Measurements from ENCODE around the gene MAML2. TPM values are rescaled to one million over a fixed set of nuclear protein-coding genes. Genes with fewer than 3 reads are reported as not detected.

Gene MAML2
- total RNA-seq, 2 experiments from 2014 or later, result 0.15 to 1.0 TPM

GRCh38 chr11:96178049-96178886 is 164.7 kb downstream of the MAML2 start:
- no peak overlapping the region for H3K27ac ChIP-seq (ENCODE audit: low read depth, low read length, poor library complexity, severe bottlenecking)
- no peaks in the 10 kb centered on the region for H3K36me3 ChIP-seq (ENCODE audit: insufficient read depth, low read length)
- H4K20me1 ChIP-seq (ENCODE audit: insufficient read depth, low read length), result no peaks in the 10 kb centered on the region
- TF ChIP-seq EZH2phosphoT487 (IDR thresholded peaks at IDR 0.05; ENCODE audit: borderline replicate concordance, low read depth, low read length) (no peak), CTCF (conservative IDR thresholded peaks at IDR 0.05; ENCODE audit: low read length) (no peak)
- no peaks in the 10 kb centered on the region for H3K4me1 ChIP-seq (ENCODE audit: insufficient read depth, low read length, poor library complexity, severe bottlenecking)
- H3K9me3 ChIP-seq (ENCODE audit: low read length), result no peaks in the 10 kb centered on the region
- ChIA-PET POLR2A (no interaction called here), CTCF (ENCODE audit: unreplicated experiment) (no interaction called here)
- no TSS peak for BruUV-seq (replicated peaks)
- DNase-seq (ENCODE audit: low spot score), result no peak
- intact Hi-C loops (cut with micrococcal nuclease; ENCODE audit: unreplicated experiment), result no loop called here
- no peak overlapping the region for H2AFZ ChIP-seq (ENCODE audit: low read length)
- H3K4me3 ChIP-seq (ENCODE audit: low read depth, low read length, poor library complexity, severe bottlenecking), result no peak overlapping the region
- H3K79me2 ChIP-seq (ENCODE audit: insufficient read depth, low read depth, low read length), result no peaks in the 10 kb centered on the region
- H3K9me2 ChIP-seq (ENCODE audit: insufficient read depth, low read length), result no peaks in the 10 kb centered on the region
- H3K4me2 ChIP-seq (ENCODE audit: low read length), result no peak overlapping the region

GRCh38 chr11:96177146-96177545 is 165.8 kb downstream of the MAML2 start:
- ChIA-PET POLR2A (interaction anchor here (0.5 kb wide), 1 partner anchor 14 kb away, joined by 4 read pairs; no protein-coding TSS in a partner anchor), CTCF (ENCODE audit: unreplicated experiment) (no interaction called here)
- no peaks in the 10 kb centered on the region for H3K9me2 ChIP-seq (ENCODE audit: insufficient read depth, low read length)
- H3K27ac ChIP-seq (ENCODE audit: low read depth, low read length, poor library complexity, severe bottlenecking), result no peak overlapping the region
- BruUV-seq (replicated peaks), result no TSS peak
- H3K36me3 ChIP-seq (ENCODE audit: insufficient read depth, low read length), result no peaks in the 10 kb centered on the region
- no peak for DNase-seq (ENCODE audit: low spot score)
- TF ChIP-seq CTCF (conservative IDR thresholded peaks at IDR 0.05; ENCODE audit: low read length), result no peak
- TF ChIP-seq EZH2phosphoT487 (IDR thresholded peaks at IDR 0.05; ENCODE audit: borderline replicate concordance, low read depth, low read length), result no peak
- H3K4me1 ChIP-seq (ENCODE audit: insufficient read depth, low read length, poor library complexity, severe bottlenecking), result no peaks in the 10 kb centered on the region
- no peak overlapping the region for H2AFZ ChIP-seq (ENCODE audit: low read length)
- H3K9me3 ChIP-seq (ENCODE audit: low read length), result no peaks in the 10 kb centered on the region
- no peak overlapping the region for H3K4me2 ChIP-seq (ENCODE audit: low read length)
- intact Hi-C loops (cut with micrococcal nuclease; ENCODE audit: unreplicated experiment), result no loop called here
- no peak overlapping the region for H3K4me3 ChIP-seq (ENCODE audit: low read depth, low read length, poor library complexity, severe bottlenecking)
- H4K20me1 ChIP-seq (ENCODE audit: insufficient read depth, low read length), result no peaks in the 10 kb centered on the region
- H3K79me2 ChIP-seq (ENCODE audit: insufficient read depth, low read depth, low read length), result no peaks in the 10 kb centered on the region

- H4K20me1 ChIP-seq (ENCODE audit: insufficient read depth, low read length), result no peaks in the 10 kb centered on the region
- H2AFZ ChIP-seq (ENCODE audit: low read length), result no peak overlapping the region
- no TSS peak for BruUV-seq (replicated peaks)
- no peak for DNase-seq (ENCODE audit: low spot score)
- H3K27ac ChIP-seq (ENCODE audit: low read depth, low read length, poor library complexity, severe bottlenecking), result no peak overlapping the region
- TF ChIP-seq EZH2phosphoT487 (IDR thresholded peaks at IDR 0.05; ENCODE audit: borderline replicate concordance, low read depth, low read length) (no peak), CTCF (conservative IDR thresholded peaks at IDR 0.05; ENCODE audit: low read length) (no peak)
- H3K4me3 ChIP-seq (ENCODE audit: low read depth, low read length, poor library complexity, severe bottlenecking), result no peak overlapping the region
- H3K9me2 ChIP-seq (ENCODE audit: insufficient read depth, low read length), result no peaks in the 10 kb centered on the region
- no peak overlapping the region for H3K4me2 ChIP-seq (ENCODE audit: low read length)
- H3K4me1 ChIP-seq (ENCODE audit: insufficient read depth, low read length, poor library complexity, severe bottlenecking), result no peaks in the 10 kb centered on the region
- no peaks in the 10 kb centered on the region for H3K9me3 ChIP-seq (ENCODE audit: low read length)
- ChIA-PET CTCF (ENCODE audit: unreplicated experiment) (no interaction called here), POLR2A (interaction anchor here (1.2 kb wide), 1 partner anchor 216 kb away, joined by 3 read pairs; the partner anchor contains the start of genes CCDC82 and JRKL)
- no peaks in the 10 kb centered on the region for H3K36me3 ChIP-seq (ENCODE audit: insufficient read depth, low read length)
- intact Hi-C loops (cut with micrococcal nuclease; ENCODE audit: unreplicated experiment), result no loop called here
- H3K79me2 ChIP-seq (ENCODE audit: insufficient read depth, low read depth, low read length), result no peaks in the 10 kb centered on the region
These were observed 169.1 kb downstream of the MAML2 start for GRCh38 chr11:96173906-96174305.
